ENCODE measurements around the gene PRKN.

GRCh38 chr6:161360520-161360919, 1367.0 kb downstream of the PRKN start:
- TF ChIP-seq, protein P1, sequence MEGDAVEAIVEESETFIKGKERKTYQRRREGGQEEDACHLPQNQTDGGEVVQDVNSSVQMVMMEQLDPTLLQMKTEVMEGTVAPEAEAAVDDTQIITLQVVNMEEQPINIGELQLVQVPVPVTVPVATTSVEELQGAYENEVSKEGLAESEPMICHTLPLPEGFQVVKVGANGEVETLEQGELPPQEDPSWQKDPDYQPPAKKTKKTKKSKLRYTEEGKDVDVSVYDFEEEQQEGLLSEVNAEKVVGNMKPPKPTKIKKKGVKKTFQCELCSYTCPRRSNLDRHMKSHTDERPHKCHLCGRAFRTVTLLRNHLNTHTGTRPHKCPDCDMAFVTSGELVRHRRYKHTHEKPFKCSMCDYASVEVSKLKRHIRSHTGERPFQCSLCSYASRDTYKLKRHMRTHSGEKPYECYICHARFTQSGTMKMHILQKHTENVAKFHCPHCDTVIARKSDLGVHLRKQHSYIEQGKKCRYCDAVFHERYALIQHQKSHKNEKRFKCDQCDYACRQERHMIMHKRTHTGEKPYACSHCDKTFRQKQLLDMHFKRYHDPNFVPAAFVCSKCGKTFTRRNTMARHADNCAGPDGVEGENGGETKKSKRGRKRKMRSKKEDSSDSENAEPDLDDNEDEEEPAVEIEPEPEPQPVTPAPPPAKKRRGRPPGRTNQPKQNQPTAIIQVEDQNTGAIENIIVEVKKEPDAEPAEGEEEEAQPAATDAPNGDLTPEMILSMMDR (IDR thresholded peaks at IDR 0.05; ENCODE audit: insufficient read depth, low read depth, low read length) = no peak
- TF ChIP-seq EZH2 (IDR thresholded peaks at IDR 0.05; ENCODE audit: insufficient read depth, low read length) = no peak
